GM21723 (cell line): ENCODE measurements around the gene NBDY.

ENCODE experiments used
- ATAC-seq: cut with Tn5 transposase; IDR thresholded peaks from one replicate; pipeline ENCODE4 v1.9.1; 2021; ENCODE audit warnings: mild to moderate bottlenecking, moderate library complexity; ENCODE audit not compliant: unreplicated experiment

The NBDY gene

GRCh38 chrX:56784666-56785065 is 55.6 kb downstream of the NBDY start:
- ATAC-seq: no peak

DNA sequence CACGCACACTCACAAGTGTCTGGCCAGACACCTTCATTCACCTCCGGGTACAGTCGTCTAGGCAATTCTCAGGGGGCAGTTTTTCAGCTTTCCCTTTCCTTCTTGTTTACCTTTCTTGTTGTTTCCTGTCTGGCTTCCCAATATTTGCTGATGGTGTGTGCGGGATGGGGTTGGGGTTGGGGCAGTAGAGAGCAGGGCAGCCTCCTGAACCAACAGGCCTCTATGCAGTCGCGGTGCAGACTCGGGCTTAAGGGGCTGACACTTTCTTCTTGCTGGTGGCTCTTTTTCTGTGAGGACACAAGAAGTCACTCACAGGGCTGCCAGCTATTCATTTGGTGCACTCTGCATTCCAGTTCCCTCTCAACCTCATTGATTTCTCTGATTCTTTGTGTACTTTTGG is 56.4 kb downstream of the NBDY start:
- ATAC-seq: no peak

DNA sequence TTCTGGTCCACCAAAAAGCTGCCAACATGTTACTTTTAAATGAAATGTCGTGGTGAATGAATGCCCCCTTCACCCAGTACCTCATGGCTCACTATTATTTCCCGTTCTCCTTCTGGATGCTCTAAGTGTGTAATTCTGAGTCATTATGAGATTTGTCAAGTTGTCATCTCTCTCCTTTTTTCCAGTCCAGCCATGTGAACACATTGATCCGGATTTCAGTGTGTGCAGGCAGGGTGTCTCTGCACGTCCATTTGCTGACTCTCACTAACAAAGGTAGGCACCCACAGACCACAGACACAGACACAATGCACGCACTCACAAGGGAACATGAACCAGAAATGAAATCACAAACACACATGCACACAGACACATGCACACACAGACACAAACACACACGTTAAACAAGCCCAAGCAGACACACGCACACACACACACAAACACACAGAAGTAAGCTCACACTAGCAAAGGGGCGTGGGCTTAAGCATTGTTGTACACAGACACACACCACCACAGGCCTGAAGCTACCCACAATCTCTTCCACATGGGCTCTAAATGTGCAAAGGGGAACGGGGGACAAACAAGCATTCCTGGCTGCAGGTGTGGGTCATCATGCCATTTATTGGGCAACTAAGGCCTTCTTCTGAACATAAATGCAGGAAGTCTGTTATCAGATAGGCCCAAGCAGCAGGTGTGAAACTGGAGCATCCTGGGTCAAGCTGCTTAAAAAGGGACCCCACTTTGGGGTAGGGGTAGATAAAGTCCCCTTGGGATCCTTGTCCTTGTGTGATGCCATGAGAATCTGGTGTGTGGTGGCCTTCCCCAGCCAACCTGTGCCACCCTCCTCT is 58.1 kb downstream of the NBDY start:
- no peak for ATAC-seq

DNA sequence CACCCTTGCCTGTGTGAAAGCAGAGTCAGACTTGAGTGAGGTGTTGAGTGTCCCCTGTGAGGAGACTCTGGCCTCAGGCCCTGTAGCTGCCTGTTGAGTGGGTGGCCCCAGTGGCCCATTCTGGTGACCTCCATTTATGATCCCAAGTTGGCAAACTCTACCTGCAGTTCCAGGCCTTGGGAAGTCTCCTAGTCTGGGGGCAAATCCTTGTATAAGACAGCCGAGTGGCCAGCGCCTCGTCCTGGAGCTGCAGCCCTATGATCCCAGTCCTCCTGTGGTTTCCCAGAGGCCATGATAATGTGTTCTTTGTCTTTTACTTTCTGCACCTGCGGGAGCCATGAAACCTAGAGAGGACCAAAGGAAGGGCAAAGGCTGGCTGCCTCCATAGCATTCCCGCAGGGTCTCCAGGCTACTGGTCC is 58.7 kb downstream of the NBDY start:
- ATAC-seq: no peak

DNA sequence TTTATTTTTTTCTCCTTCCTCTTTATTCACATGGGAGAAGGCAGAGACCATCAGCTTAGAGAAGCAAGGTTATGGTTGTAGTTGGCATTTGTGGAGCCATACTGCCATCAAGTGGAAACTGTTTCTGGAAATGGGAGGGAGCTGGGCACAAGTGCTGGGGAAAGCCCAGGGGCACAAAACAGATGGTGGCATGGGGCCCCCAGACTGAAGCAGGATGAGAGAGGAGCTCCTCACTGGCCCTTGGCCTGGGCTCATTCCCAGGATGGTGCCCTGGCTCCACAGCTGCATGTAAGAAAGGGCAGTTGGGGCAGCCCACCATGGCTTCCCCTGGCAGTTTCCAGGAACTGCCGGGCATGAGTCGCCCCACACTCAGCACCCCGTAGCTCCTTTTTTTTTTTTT is 59.2 kb downstream of the NBDY start:
- no peak for ATAC-seq

- no peak for ATAC-seq
These were observed 59.7 kb downstream of the NBDY start for GRCh38 chrX:56788717-56789122.

DNA sequence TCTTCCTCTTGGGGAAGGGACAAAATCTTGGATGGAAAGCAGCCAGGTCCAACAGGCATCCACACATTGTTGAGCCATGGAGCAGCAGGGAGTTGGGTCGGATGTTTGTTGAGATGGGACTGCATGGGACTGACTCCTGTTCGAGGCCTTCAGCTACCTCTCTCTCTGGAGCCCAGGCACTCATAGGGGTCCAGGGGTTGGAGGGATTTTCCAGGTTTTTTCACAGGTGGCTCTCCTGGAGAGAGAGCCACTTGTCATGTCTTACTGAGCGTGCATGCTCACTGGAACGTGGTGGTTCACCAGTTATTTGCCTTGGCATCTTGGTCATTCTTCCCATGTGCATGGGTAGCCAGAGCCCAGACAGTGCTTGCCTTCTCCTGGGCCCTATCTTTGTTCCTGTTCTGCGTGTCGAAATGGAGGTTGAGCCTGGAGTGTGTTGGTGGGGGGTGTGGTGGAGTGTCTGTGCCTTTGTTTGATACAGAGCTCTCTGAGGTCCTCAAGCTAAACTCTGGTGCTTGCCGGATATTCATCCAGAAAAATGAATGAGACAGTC is 60.6 kb downstream of the NBDY start:
- no peak for ATAC-seq

DNA sequence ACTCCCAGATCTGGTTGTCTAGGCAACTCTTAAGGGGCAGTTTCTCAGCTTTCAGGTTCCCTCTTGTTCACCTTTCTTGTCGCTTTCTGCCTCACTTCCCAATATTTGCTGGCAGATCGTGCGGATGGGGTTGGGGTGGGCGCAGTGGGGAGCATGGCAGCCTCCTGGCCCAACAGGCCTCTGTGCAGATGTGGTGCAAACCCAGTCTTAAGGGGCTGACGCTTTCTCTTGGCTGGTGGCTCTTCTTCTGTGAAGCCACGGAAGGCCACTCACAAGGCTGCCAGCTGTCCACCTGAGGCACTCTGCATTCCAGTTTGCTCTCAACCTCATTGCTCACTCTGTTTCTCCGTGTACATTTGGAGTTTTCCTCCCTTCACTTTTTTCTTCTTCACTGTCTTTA is 61.7 kb downstream of the NBDY start:
- ATAC-seq: no peak

GRCh38 chrX:56791456-56791855 is 62.4 kb downstream of the NBDY start:
- ATAC-seq: no peak

DNA sequence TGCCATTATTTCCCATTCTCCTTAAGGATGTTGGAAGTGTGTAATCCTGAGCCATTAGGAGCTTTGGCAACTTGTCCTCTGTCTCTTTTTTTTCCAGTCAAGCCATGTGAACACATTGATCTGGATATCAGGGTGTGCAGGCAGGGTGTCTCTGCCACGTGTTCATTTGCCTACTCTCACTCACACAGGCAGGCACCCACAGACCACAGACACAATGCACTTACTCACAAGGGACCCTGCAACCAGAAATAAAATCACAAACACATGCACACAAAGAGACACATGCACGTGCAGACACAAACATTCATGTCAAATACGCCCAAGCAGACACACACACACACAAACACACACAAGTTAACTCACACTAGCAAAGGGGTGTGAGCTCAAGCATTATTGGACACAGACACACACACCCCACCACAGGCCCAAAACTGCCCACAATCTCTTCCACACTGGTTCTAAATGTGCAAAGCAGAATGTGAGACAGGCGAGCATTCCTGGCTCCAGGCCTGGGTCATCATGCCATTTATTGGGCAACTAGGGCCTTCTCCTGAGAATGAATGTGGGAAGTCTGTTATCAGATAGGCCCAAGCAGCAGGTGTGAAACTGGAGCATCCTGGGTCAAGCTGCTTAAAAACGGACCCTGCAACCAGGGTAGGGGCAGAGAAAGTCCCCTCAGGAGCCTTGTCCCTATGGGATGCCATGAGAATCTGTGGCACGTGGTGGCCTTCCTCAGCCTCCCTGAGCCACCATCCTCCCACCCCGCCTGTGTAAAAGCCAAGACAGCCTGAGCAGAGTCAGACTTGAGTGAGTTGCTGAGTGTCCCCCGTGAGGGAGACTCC is 63.4 kb downstream of the NBDY start:
- ATAC-seq: no peak

- ATAC-seq: no peak
These were observed 64.0 kb downstream of the NBDY start for GRCh38 chrX:56793112-56793430.

- ATAC-seq: no peak
These were observed 64.7 kb downstream of the NBDY start for GRCh38 chrX:56793521-56794320.

- ATAC-seq: no peak
These were observed 65.6 kb downstream of the NBDY start for GRCh38 chrX:56794404-56795230.

- ATAC-seq: no peak
These were observed 66.3 kb downstream of the NBDY start for GRCh38 chrX:56795309-56795868.

DNA sequence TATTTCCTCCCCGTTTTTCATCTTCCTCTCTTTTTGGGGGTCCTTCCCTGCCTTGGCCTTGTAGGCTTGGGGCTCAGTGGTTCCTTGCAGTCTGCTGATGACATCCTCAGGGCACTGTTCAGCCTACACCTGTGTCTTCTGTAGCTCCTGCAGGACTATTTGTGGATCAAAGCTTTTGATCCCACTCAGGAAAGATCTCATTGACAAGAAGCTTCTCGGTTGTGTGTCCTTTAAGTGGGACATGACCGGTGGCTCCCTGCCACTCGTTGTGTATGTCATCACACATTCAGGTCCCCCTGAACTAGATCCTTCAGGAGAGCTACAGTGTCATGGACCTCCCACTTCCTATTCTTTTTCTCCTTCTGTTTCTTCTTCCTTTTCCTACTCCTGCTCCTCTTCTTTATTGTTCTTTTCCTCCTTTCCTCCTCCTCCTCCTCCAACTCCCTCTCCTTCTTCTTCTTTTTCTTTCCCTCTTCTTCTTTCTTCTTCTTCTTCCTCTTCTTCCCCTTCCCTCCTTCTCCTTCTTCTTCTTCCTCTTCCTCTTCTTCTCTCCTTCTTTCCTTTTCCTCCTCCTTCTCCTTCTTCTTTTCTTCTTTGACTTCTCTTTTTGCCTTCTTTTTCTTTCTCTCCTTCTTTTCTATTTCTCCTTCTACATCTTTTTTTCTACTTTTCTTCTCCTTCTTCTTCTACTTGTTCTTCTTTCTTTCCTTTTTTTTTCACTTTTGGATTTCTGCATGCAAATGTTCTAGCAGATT is 67.8 kb downstream of the NBDY start:
- ATAC-seq: no peak

GRCh38 chrX:56797574-56798338 is 68.7 kb downstream of the NBDY start:
- ATAC-seq: no peak

GRCh38 chrX:56798339-56798711 is 69.3 kb downstream of the NBDY start:
- no peak for ATAC-seq
